Liver (tissue), 3 donors: ENCODE measurements around the gene MYO9B.

Experiments
- ATF3 ChIP-seq: IDR thresholded peaks from 2 replicates; pipeline ENCODE4 v1.6.1; 2016; ENCODE audit warnings: antibody characterized with exemption
- JUND ChIP-seq, 2 donors: IDR thresholded peaks; 2 replicates each; pipeline ENCODE4 v1.6.1; 2016; ENCODE audit warnings: antibody characterized with exemption in 2 of 2
- RAD21 ChIP-seq, 2 donors: IDR thresholded peaks; 2 replicates each; pipeline ENCODE4 v1.6.1; 2016; ENCODE audit warnings: antibody characterized with exemption in 2 of 2, mild to moderate bottlenecking in 2 of 2
- TF ChIP-seq, protein P1 (sequence below): fragments of 150-350 bp; IDR thresholded peaks from 2 replicates; pipeline ENCODE4 v1.5.1; 2017; ENCODE audit warnings: improper control_type of control experiment, low read depth, low read length; ENCODE audit not compliant: missing input control
- TF ChIP-seq, protein P2 (sequence below): IDR thresholded peaks from 2 replicates; pipeline ENCODE4 v1.6.1; 2016; ENCODE audit warnings: antibody characterized with exemption, mild to moderate bottlenecking
- TF ChIP-seq, protein P3 (sequence below): IDR thresholded peaks from 2 replicates; pipeline ENCODE4 v1.6.1; 2016; ENCODE audit warnings: antibody characterized with exemption
- donor health status: healthy.
- donor health status: healthy.

DNA sequence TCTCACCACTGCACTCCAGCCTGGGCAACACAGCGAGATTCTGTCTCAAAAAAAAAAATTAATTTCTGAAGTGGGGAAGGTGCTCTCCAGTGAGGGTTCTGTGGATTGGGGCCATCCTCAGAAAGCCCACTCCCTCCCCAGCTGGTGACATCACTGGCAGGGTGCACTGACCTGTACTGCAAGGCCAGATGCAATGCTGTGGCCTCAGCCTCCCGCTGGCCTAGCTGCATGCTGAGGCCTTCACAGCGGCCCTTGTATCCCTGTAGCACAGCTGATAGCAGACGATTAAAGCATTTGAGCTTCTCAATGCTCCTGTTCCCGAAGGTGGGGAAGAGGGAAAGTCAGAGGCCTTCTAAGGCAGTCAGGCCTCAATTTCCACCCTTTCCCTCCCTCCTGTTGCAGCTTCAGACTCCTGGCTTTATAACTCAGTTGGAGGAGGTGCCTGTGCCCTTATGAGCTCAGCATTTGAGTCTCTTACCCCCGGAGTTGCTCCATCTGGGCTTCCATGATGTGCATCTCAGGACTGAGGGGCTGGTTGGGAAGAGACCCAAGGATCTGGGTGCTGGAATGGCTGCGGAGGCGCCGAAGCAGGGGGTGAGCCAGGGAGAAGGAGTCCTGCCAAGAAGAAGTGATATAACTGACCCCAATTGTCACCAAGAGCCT lies 183.7 kb downstream of the MYO9B start:
- TF ChIP-seq, protein P1, sequence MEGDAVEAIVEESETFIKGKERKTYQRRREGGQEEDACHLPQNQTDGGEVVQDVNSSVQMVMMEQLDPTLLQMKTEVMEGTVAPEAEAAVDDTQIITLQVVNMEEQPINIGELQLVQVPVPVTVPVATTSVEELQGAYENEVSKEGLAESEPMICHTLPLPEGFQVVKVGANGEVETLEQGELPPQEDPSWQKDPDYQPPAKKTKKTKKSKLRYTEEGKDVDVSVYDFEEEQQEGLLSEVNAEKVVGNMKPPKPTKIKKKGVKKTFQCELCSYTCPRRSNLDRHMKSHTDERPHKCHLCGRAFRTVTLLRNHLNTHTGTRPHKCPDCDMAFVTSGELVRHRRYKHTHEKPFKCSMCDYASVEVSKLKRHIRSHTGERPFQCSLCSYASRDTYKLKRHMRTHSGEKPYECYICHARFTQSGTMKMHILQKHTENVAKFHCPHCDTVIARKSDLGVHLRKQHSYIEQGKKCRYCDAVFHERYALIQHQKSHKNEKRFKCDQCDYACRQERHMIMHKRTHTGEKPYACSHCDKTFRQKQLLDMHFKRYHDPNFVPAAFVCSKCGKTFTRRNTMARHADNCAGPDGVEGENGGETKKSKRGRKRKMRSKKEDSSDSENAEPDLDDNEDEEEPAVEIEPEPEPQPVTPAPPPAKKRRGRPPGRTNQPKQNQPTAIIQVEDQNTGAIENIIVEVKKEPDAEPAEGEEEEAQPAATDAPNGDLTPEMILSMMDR, result no peak
- TF ChIP-seq, protein P2, sequence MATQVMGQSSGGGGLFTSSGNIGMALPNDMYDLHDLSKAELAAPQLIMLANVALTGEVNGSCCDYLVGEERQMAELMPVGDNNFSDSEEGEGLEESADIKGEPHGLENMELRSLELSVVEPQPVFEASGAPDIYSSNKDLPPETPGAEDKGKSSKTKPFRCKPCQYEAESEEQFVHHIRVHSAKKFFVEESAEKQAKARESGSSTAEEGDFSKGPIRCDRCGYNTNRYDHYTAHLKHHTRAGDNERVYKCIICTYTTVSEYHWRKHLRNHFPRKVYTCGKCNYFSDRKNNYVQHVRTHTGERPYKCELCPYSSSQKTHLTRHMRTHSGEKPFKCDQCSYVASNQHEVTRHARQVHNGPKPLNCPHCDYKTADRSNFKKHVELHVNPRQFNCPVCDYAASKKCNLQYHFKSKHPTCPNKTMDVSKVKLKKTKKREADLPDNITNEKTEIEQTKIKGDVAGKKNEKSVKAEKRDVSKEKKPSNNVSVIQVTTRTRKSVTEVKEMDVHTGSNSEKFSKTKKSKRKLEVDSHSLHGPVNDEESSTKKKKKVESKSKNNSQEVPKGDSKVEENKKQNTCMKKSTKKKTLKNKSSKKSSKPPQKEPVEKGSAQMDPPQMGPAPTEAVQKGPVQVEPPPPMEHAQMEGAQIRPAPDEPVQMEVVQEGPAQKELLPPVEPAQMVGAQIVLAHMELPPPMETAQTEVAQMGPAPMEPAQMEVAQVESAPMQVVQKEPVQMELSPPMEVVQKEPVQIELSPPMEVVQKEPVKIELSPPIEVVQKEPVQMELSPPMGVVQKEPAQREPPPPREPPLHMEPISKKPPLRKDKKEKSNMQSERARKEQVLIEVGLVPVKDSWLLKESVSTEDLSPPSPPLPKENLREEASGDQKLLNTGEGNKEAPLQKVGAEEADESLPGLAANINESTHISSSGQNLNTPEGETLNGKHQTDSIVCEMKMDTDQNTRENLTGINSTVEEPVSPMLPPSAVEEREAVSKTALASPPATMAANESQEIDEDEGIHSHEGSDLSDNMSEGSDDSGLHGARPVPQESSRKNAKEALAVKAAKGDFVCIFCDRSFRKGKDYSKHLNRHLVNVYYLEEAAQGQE, result no peak
- TF ChIP-seq JUND (IDR thresholded peaks at IDR 0.05) (no peak), RAD21 (IDR thresholded peaks at IDR 0.05) (no peak), ATF3 (no peak)
- TF ChIP-seq, protein P3, sequence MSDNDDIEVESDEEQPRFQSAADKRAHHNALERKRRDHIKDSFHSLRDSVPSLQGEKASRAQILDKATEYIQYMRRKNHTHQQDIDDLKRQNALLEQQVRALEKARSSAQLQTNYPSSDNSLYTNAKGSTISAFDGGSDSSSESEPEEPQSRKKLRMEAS, result no peak
